Measurements from ENCODE around the gene ZNF33B. TPM values are rescaled to one million over a fixed set of nuclear protein-coding genes. Genes with fewer than 3 reads are reported as not detected.

The ZNF33B gene
- total RNA-seq, 4 donors from 2014 or later, result 14.3 to 63.3 (median 28.7) TPM

DNA sequence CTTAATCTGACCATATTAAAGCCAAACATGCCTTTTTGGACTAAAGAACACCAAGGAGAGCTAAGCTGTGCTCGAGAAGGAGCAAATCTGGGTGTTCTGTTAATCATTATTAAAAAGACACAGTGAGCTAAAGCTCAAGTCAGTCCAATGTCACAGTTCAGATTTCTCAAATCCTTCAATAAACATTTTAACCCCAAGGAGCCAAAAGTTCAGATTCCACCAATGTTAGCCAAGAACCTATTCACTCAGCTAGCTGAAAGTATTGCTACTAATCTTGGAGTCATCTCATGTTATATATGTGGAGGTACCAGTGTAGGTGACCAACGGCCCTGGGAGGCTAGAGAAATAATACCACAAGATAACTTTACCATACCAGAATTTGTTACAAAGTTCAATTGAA lies 14.5 kb upstream of the ZNF33B start:
- TF ChIP-seq POLR2A (IDR thresholded peaks at IDR 0.05), result no peak
- TF ChIP-seq, protein P1, sequence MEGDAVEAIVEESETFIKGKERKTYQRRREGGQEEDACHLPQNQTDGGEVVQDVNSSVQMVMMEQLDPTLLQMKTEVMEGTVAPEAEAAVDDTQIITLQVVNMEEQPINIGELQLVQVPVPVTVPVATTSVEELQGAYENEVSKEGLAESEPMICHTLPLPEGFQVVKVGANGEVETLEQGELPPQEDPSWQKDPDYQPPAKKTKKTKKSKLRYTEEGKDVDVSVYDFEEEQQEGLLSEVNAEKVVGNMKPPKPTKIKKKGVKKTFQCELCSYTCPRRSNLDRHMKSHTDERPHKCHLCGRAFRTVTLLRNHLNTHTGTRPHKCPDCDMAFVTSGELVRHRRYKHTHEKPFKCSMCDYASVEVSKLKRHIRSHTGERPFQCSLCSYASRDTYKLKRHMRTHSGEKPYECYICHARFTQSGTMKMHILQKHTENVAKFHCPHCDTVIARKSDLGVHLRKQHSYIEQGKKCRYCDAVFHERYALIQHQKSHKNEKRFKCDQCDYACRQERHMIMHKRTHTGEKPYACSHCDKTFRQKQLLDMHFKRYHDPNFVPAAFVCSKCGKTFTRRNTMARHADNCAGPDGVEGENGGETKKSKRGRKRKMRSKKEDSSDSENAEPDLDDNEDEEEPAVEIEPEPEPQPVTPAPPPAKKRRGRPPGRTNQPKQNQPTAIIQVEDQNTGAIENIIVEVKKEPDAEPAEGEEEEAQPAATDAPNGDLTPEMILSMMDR (IDR thresholded peaks at IDR 0.05), result no peak
- no peak for TF ChIP-seq POLR2AphosphoS5 (IDR thresholded peaks at IDR 0.05)
- no peak overlapping the region for H3K27ac ChIP-seq
- H3K36me3 ChIP-seq, result no peaks in the 10 kb centered on the region
- 57% methylated on average over 2 of the region's 2 CpGs for WGBS
- H3K4me1 ChIP-seq, result no peaks in the 10 kb centered on the region
- no peaks in the 10 kb centered on the region for H3K9me3 ChIP-seq
- no peak for DNase-seq (ENCODE audit: low spot score in 2 of 2)
- no peaks in the 10 kb centered on the region for H3K27me3 ChIP-seq
- H3K4me3 ChIP-seq, result no peak overlapping the region

DNA sequence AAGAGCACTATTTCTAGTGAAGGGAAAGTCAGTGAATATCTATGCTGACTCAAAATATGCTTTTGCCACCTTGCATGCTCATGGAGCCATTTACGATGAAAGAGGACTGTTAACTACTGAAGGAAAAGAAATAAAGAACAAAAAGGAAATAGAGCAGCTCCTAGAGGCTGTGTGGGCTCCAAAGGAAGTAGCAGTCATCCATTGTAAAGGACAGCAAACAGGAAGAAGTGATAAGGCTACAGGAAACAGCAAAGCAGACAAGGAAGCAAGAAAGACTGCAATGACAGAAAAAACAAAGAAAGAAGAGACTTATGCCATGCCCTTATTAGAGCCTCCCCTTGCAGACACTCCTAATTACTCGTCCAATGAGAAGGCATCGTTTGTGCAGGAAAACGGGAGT lies 12.0 kb upstream of the ZNF33B start:
- Histone ChIP-seq H3K27me3 (no peaks in the 10 kb centered on the region), H3K4me1 (no peaks in the 10 kb centered on the region), H3K27ac (no peak overlapping the region), H3K36me3 (no peaks in the 10 kb centered on the region), H3K4me3 (no peak overlapping the region), H3K9me3 (no peaks in the 10 kb centered on the region)
- no peak for DNase-seq (ENCODE audit: low spot score in 2 of 2)
- TF ChIP-seq, protein P1 (IDR thresholded peaks at IDR 0.05), result no peak
- no peak for TF ChIP-seq POLR2AphosphoS5 (IDR thresholded peaks at IDR 0.05)
- TF ChIP-seq EP300 (IDR thresholded peaks at IDR 0.05), result no peak
- TF ChIP-seq POLR2A (IDR thresholded peaks at IDR 0.05), result no peak
- 86% methylated on average over 4 of the region's 4 CpGs for WGBS

DNA sequence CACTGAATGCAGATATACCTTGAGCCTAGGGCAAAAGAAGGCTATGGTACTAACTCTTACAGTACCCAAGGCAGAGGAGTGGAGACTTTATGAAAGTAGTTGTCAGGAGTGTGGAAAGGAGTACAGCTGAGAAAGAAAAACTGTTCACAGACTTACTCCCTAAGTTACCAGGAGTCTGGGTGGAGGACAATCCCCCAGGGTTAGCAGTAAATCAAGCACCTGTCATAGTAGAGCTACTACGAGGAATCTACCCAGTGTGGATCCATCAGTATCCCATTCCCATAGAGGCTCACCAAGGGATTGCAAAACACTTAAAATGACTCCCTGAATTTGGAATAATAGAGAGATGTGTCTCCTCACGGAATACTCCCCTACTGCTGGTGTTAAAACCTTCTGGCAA lies 10.1 kb upstream of the ZNF33B start:
- Histone ChIP-seq H3K36me3 (no peaks in the 10 kb centered on the region), H3K9me3 (no peaks in the 10 kb centered on the region), H3K4me1 (no peaks in the 10 kb centered on the region), H3K27me3 (no peaks in the 10 kb centered on the region), H3K27ac (no peak overlapping the region), H3K4me3 (no peak overlapping the region)
- 50% methylated on average over 2 of the region's 2 CpGs for WGBS
- DNase-seq (ENCODE audit: low spot score in 2 of 2), result no peak
- TF ChIP-seq POLR2AphosphoS5 (IDR thresholded peaks at IDR 0.05) (no peak), POLR2A (IDR thresholded peaks at IDR 0.05) (no peak), EP300 (IDR thresholded peaks at IDR 0.05) (no peak)
- TF ChIP-seq, protein P1 (IDR thresholded peaks at IDR 0.05), result no peak

DNA sequence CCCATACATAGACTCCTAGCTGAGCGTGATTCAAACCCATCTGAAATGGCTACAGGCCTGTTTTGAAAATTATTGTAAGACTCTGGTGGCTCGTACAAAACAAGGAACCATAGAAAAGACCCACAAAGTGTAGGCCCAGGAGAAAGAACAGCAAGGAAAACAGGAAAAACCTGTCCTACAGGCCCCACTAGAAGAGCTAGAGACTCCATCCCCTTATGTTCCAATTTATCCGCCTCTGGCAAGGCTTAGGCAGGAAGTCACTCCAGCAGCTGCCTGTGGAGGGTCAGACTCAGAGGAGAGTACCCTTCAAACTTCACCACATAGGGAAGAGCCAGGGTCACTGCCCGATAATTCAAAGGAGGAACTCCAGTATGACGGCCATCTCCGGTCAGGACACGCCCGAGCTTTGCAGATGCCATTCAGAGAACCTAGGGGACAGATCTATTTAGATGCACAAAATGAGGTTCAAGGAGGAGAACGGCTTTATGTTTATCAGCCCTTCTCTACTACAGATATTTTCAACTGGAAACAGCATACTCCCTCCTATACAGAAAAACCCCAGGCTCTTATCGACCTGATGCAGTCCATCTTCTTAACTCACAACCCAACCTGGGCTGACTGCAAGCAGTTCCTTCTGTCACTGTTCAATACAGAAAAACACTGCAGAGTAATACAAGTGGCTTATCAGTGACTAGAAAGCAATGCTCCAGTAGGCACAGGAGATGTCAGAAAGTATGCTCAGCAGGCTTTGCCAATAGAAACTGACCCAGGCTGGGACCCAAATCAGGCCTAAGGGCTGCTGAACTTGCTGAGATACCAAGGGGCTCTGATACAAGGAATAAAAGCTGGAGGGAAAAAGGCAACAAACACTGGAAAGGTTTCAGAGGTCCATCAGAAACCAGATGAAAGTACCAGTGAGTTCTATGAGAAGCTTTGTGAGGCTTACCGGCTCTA lies 8.6 kb upstream of the ZNF33B start:
- Histone ChIP-seq H3K4me3 (no peak overlapping the region), H3K4me1 (no peaks in the 10 kb centered on the region), H3K36me3 (no peaks in the 10 kb centered on the region), H3K27ac (no peak overlapping the region), H3K9me3 (no peaks in the 10 kb centered on the region), H3K27me3 (no peaks in the 10 kb centered on the region)
- TF ChIP-seq EP300 (IDR thresholded peaks at IDR 0.05) (no peak), POLR2AphosphoS5 (IDR thresholded peaks at IDR 0.05) (no peak), POLR2A (IDR thresholded peaks at IDR 0.05) (no peak)
- TF ChIP-seq, protein P1 (IDR thresholded peaks at IDR 0.05), result no peak
- no peak for DNase-seq (ENCODE audit: low spot score in 2 of 2)
- 72% methylated on average over 11 of the region's 11 CpGs for WGBS

DNA sequence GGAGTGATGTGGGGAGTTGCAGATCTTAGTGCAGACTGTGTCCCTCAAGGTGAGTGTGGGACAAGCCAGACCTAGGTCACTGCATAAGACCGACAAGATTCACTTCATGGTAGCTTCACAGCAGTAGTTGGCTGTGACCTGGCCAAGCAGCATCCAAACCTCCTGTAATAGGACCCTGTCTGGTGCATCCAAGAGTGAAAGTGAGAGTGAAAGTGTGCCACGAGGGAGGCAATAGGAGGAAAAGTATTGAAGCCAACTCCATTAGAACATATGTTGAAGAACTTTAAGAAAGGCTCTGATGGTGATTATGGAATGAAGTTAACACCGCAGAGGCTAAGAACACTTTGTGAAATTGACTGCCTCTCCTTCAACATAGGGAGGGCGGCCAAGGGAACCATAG lies 7.8 kb upstream of the ZNF33B start:
- Histone ChIP-seq H3K36me3 (no peaks in the 10 kb centered on the region), H3K27ac (no peak overlapping the region), H3K9me3 (no peaks in the 10 kb centered on the region), H3K4me3 (no peak overlapping the region), H3K27me3 (no peaks in the 10 kb centered on the region), H3K4me1 (peaks cover 4% of the 10 kb centered on the region)
- no peak for TF ChIP-seq POLR2A (IDR thresholded peaks at IDR 0.05)
- TF ChIP-seq, protein P1 (IDR thresholded peaks at IDR 0.05), result no peak
- no peak for TF ChIP-seq EP300 (IDR thresholded peaks at IDR 0.05)
- no peak for TF ChIP-seq POLR2AphosphoS5 (IDR thresholded peaks at IDR 0.05)
- WGBS, result 78% methylated on average over 4 of the region's 4 CpGs
- DNase-seq (ENCODE audit: low spot score in 2 of 2), result no peak

All from suprapubic skin (tissue), 4 donors.